Cerebellar cortex (tissue), 1 donor: ENCODE measurements around the gene LEMD1.

Experiments
- DNase-seq: peaks from one replicate; pipeline ENCODE4 v3.0.0-alpha.2; 2015; ENCODE audit warnings: low spot score

Gene LEMD1

DNA sequence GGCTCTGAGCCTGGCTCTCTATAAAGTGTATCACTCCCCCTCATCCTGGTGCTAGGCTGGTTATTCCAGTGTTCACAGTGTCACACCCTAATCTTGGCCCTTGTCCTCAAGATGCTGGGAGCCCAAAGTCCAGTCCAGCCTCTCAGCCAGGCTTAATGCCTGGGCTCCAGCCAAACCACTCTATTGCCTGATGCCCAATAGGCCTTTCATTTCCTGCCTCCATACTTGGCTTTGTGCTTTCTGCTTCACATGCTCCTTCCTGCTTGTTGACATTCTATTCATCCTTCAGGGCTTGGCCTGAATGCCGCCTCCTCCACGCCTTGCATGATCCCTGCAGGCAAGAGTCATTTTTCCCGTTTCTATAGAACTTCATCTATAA, 66.8 kb downstream of the LEMD1 start:
- DNase-seq: peak; percentile 63

DNA sequence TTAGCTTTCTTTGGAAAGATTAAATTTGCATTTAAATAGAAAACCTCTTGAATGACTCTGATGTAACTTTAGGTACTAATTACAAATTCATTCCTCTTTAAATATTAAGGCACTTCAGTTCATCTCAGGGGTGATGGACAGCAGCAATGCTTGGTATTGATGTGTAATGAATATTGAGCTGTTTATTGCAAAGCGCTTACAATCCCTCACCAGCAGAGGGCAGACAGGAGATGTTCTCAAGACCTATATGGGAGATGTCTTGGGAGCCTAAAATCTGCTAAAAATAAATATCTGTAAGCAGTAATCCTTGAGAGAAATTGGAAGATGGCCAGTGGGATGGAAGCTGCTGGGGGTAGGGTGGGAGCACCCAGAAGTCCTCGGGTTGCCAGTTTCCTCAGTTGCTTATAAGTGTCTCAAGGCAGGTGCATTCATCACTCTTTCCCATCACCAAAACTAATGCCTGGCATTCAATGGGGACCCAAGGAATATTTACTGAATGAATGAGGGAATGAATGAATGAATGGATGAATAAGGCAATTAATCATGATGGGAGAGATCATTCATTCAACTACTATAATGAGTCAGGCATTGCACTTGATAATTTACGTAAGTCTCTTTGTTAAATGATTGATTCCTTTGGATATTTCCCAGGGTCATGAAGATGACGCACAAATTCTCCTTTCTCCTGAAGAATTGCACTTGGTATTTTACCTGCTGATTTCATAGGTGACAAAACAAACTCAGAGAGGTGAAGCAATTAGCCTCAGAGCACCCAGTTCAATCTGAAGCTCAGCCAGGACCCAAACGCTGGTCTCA, 67.4 kb downstream of the LEMD1 start:
- peak; percentile 83 for DNase-seq

- DNase-seq: no peak
Observed at GRCh38 chr1:205353612-205354011, 68.2 kb downstream of the LEMD1 start.

DNA sequence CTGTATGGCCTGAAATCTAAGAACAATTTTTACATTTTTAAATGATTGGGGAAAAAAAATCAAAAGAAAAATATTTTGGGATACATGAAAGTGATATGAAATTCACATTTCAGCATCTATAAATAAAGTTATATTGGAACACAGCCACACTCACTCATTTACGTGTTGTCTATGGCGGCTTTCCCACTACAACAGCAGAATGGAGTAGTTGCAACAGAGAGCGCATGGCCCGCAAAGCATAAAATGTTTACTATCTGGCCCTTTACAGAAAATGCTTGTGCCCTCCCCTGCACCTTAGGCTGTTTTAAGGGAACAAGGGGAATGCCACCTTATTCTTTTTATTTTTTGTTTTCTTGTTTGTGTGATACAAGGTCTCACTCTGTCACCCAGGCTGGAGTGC, 68.7 kb downstream of the LEMD1 start:
- no peak for DNase-seq

GRCh38 chr1:205351984-205352713, 69.7 kb downstream of the LEMD1 start:
- DNase-seq: peak; percentile 85

GRCh38 chr1:205350691-205351141, 71.1 kb downstream of the LEMD1 start:
- DNase-seq: no peak

DNA sequence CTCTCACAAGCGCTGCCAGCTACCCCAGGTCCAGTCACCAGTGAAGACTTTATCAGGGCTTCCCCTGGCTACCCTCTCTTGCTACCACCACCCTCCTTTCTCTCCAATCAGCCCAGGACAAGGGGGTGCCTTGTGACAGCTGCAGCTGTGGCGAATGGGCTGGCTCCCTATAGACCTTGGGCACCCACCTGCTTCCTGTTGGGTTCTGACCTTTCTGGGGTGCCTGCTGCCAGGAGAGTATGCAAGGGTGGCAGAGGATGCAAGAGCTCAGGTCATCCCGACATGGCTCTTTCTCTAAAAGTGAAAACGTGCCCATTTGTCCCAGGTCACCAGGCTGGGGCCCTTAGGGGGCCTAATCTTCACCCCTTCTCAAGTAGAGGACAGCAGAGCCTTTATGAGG, 71.7 kb downstream of the LEMD1 start:
- DNase-seq: no peak

DNA sequence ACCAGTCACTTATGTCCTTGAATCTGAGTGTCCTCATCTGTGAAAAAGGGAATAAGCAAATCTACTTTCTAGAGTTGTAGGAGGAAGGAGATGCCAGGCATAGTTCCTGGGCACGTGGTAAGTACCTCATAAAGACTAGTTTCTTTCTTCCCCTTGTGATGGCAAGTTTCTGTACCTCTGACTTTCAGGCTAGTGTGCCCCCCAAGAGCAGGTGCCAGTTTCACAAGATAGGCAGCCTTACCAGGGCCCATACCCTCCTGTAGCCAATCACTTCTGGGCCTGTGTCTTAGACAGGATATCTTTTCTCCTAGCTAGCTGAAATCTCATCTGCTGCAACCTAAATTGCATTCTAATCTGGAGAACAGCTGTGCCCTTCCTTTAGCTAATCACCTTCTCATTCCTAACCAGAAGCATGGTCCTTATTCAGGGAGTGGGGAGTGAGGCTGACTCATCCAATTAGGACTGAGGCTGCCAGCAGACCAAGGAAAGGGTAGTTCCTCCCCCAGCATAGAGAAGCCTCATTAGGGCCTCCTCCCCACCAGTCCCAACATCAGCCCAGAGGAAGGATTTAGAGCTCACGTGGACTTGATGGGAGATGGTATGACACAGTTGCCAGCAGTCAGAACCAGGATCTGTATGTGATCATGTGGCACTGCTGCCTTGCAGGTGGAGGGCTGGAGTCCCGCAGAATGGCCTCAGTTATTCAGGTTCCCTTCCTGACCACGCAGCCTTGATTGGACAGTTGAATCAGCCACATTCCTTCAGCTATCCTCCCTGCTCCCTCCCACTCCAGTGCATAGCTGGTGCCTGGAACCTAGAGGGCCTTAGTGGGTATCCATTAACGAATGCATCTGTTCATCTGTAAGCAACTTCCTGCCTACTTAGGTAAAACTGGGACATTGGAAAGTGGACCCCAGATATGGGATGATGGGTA, 73.0 kb downstream of the LEMD1 start:
- DNase-seq: no peak

- DNase-seq: no peak
Observed at GRCh38 chr1:205346956-205347574, 74.8 kb downstream of the LEMD1 start.

DNA sequence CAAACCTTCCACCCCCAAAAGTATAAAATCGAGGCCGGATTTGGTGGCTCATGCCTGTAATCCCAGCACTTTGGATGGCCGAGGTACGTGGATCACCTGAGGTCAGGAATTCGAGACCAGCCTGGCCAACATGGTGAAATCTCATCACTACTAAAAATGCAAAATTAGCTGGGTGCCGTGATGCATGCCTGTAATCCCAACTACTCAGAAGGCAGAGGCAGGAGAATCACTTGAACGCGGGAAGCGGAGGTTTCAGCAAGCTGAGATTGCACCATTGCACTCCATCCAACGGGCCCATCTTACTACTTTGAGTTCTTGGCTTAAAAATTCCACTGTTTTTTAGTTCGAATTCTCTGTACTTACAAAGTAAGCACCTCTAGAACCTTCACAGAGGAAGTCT, 76.1 kb downstream of the LEMD1 start:
- DNase-seq: no peak

DNA sequence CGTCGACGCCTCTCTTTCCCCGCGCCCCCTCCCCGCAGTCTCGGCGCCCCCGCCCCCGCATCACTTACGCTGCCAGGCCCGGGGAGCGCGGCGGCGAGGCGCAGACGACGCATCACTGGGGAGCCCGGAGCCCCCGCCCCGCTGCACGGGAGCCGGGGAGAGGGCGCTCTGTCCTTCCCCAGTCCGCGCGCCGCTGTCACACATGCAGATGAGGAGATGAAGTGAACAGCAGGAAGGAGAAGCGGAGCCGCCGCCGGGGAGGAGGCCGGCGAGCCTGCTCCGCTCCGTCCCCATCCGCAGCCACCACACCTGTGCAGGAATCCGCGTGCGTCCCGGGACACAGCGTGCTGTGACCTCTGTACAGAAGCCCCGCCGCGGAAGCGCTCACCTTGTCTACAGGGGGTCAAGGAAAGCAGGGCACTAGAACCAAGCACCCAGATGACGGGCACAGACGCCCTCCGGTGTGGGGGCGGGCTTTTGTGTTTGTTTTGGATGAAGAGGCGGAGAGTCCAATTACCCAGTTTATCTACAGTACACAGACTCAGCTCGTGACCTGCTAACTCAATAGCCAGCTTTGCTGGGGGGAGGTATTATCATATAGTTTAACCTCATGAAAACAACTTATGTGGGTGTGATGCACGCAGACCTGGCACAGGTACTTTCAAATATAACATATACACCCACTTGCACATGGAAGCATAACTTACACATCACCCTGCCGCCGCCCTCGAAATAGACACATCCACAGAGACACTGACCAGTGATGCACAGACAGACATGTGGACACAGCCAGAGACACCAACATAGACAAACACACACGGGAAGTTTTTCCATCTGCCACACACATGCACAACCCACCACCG, 77.6 kb downstream of the LEMD1 start:
- DNase-seq: peak; percentile 61

DNA sequence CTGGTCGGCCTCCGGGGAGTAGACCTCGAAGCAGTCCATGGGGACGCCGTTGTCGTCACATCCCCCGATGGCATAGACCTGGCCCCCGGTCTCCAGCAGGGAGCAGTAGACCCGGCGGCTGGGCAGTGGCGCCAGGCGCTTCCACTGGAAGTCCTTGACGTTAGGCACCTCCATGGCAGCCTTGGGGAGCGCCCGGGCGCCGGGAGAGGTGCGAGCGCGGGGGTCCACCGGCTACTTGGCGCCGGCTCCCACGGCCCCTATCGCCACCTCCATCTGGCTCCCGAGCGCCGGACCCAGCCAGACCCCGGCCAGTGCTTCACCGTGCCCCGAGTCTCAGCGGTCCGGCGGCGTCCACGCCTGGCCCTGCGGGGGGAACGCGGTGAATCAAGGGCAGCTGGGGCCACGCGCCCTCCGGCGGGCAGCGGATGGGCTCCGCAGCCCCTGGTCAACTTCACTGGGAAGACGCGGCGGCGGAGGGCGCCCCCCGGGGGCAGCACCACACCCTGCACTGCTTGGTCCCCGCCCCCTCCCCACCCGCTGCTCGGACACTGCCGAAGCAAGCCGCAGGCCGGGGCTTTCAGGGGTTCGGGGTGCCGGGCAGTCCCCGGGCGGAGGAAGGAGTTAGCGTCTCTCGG, 78.3 kb downstream of the LEMD1 start:
- no peak for DNase-seq

- DNase-seq: no peak
Observed at GRCh38 chr1:205342986-205343385, 78.9 kb downstream of the LEMD1 start.

- no peak for DNase-seq
Observed at GRCh38 chr1:205340676-205341075, 81.2 kb downstream of the LEMD1 start.

DNA sequence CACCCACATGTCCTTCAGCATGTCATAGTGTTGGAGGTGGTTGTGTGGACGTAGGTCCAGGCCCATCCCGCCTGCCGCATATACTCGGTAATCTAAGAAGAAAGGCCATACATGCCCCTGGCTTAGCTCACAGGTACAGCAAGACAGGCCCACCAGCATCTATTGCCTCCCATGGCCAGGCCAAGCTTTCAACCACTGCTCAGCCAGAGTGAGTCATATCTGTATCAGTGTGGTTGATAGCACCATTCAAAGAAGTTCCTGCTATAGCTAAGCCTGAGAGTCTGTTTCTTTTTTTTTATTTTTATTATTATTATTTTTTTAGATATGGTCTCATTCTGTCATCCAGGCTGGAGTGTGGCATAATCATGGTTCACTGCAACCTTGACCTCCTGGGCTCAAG, 82.1 kb downstream of the LEMD1 start:
- DNase-seq: no peak

GRCh38 chr1:205339197-205339702, 82.6 kb downstream of the LEMD1 start:
- DNase-seq: no peak

GRCh38 chr1:205338011-205338410, 83.8 kb downstream of the LEMD1 start:
- no peak for DNase-seq

GRCh38 chr1:205337481-205337880, 84.4 kb downstream of the LEMD1 start:
- no peak for DNase-seq

GRCh38 chr1:205335692-205336091, 86.2 kb downstream of the LEMD1 start:
- DNase-seq: peak; percentile 80
